GM21367 (cell line): ENCODE data around the gene ERMARD.

ENCODE experiments used
- ATAC-seq: cut with Tn5 transposase; IDR thresholded peaks from one replicate; pipeline ENCODE4 v1.9.1; 2021; ENCODE audit not compliant: unreplicated experiment

The ERMARD gene

GRCh38 chr6:169801396-169802160 is 50.2 kb downstream of the ERMARD start:
- no peak for ATAC-seq

GRCh38 chr6:169802790-169803189 is 51.4 kb downstream of the ERMARD start:
- ATAC-seq = no peak

GRCh38 chr6:169803271-169803811 is 51.9 kb downstream of the ERMARD start:
- ATAC-seq = no peak

DNA sequence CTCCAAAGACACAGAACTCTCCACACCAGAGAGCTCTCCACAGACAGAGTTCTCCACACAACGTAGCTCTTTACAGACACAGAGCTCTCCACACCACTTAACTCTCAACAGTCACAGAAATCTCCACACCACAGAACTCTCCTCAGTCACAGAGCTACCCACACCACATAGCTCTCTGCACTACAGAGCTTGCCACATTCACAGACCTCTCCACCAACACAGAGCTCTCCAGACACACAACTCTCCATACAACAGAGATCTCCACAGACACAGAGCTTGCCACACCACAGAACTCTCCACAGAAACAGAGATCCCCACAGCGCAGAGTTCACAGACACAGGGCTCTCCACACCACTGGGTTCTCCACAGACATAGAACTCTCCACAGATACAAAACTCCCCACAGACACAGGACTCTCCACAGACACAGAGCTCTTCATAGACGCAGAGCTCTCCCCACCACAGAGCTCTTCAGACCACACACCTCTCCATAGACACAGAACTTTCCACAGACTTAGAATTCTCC is 52.5 kb downstream of the ERMARD start:
- no peak for ATAC-seq

DNA sequence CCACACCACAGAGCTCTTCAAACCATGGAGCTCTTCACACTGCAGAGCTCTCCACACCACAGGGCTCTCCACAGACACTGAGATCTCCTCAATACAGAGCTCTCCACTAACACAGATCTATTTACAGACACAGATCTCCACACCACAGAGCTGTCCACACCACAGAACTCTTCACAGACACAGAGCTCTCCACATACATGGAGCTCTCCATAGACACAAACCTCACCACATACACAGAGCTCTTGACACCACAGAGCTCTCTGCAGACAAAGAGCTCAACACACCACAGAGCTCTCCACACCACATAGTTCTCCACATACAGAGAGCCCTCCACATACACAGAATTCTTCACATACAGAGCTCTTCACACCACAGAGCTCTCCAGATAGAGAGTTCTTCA is 53.0 kb downstream of the ERMARD start:
- ATAC-seq = no peak

DNA sequence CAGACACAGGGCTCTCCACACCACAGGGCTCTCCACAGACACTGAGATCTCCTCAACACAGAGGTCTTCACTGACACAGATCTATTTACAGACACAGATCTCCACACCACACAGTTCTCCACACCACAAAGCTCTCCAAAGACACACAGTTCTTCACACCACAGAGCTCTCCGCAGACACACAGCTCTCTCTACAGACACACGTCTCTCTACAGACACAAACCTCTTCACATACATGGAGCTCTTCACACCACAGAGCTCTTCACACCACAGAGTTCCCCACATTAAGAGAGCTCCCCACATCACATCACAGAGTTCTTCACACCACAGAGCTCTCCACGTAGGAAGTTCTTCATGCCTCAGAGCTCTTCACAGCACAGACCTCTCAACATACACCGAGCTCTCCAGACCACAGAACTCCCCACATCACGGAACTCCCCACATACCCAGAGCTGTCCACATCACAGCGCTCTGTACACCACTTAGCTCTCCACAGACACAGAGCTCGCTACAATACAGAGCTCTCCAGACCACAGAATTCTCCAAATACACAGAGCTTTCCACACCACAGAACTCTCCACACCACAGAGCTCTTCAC is 53.9 kb downstream of the ERMARD start:
- ATAC-seq = no peak

DNA sequence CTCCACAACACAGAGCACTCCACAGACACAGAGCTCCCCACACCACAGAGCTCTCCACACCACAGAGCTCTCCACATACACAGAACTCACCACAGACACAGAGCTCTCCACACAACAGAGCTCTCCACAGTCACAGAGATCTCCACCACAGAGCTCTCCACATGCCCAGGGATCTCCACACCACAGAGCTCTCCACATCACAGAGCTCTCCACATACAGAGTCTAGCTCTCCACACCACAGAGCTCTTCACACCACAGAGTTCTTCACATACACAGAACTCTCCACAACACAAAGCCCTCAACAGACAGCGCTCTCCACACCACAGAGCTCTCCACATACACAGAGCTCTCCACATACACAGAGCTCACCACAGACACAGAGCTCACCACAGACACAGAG is 55.3 kb downstream of the ERMARD start:
- no peak for ATAC-seq

GRCh38 chr6:169807229-169807628 is 55.8 kb downstream of the ERMARD start:
- no peak for ATAC-seq

- no peak for ATAC-seq
These were observed 56.5 kb downstream of the ERMARD start for GRCh38 chr6:169807699-169808607.

GRCh38 chr6:169808608-169808967 is 57.2 kb downstream of the ERMARD start:
- no peak for ATAC-seq

GRCh38 chr6:169809386-169809785 is 58.0 kb downstream of the ERMARD start:
- ATAC-seq = no peak

- no peak for ATAC-seq
These were observed 58.9 kb downstream of the ERMARD start for GRCh38 chr6:169810066-169810989.

DNA sequence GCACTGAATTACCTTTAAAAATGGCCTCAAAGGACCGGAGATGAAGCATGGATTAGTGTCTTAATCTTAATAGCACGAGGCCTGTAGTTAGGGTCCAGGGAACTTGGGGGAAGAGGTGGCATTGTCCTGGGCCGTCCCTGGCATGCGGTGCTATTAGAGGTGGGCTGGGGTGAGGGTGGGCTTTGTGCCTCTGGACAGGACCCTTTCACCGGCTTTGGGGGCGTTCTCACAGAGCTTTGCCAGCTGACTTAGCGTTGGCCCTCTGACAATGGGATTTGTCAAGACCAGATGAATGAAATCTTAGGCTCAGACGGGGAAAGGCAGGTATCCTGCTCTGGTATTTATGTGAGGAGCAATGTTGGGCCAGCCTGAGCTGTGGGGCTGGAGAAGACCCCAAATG is 59.6 kb downstream of the ERMARD start:
- ATAC-seq = no peak

- no peak for ATAC-seq
These were observed 60.3 kb downstream of the ERMARD start for GRCh38 chr6:169811521-169812256.

GRCh38 chr6:169812257-169812644 is 60.8 kb downstream of the ERMARD start:
- no peak for ATAC-seq

DNA sequence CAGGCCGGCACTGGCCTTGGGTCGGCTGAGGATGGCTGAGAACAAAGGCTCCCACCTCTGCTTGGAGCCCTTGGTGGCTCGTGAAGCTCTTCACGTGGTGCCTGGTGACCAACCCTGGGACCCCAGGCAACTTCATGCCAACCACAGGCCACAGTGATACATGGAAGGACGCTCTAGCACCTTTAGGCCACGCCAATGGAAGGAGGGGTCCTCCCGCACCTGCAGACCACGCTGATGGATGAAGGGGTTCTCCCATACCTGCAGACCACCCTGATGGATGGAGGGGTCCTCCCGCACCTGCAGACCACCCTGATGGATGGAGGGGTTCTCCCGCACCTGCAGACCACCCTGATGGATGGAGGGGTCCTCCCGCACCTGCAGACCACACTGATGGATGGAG is 62.5 kb downstream of the ERMARD start:
- no peak for ATAC-seq

DNA sequence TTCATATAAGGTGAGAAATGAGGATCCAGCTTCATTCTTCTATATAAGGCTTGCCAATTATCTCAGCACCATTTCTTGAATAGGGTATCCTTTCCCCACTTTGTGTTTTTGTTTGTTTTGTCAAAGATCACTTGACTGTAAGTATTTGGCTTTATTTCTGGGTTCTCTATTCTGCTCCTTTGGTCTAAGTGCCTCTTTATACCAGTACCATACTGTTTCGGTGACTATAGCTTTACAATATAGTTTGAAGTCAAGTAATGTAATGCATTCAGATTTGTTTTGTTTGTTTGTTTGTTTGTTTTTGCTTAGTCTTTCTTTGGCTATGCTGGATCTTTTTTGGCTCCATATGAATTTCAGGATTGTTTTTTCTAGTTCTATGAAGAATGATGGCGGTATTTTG is 64.6 kb downstream of the ERMARD start:
- no peak for ATAC-seq

DNA sequence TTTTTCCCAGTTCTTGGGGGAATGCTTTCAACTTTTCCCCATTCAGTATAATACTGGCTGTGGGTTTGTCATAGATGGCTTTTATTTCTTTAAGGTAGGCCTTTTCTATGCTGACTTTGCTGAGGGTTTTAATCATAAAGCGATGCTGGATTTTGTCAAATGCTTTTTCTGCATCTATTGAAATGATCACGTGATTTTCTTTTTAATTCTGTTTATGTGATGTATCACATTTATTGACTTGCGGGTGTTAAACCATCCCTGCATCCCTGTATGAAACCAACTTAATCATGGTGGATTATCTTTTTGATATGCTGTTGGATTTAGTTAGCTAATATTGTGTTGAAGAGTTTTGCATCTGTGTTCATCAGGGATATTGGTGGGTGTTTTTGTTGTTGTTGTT is 65.6 kb downstream of the ERMARD start:
- ATAC-seq = no peak

- no peak for ATAC-seq
These were observed 68.9 kb downstream of the ERMARD start for GRCh38 chr6:169820358-169820757.

DNA sequence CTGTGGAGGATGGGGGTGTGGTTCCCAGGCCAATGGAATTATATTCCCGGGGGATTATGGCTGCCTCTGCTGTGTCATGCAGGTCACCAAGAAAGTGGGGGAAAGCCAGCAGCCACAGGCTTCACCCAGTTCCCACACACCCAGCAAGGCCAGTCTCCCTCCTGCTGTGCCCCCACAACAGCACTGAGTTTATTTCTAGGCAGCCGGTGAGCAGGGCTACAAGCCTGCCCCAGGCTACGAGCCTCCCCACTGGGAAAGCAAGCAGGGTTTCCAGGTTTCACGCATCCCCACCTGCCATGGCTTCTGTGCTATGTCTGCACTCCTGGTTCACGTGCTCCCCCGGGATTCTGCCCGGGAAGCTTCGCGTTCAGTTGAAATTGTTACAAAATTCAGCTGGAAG is 72.6 kb downstream of the ERMARD start:
- ATAC-seq = no peak
